RWPE1 (cell line): ENCODE measurements around the gene DNAH8.
A peak's percentile ranks its signal among the peaks of the same experiment; 100 is the strongest.

Experiments used
- CTCF ChIA-PET: fragments of 350-600 bp; sonication (Branson Sonifier 250); formaldehyde crosslinking; extraction: SDS; loops from one replicate; lab custom pipeline; 2021; lab: Yijun Ruan, JAX
- POLR2A ChIA-PET: fragments of 400-600 bp; formaldehyde crosslinking; extraction: SDS; loops from one replicate; lab custom pipeline; 2020; ENCODE audit warnings: antibody characterized with exemption; ENCODE audit not compliant: low non-redundant PET; lab: Yijun Ruan, JAX
- DNase-seq: peaks from one replicate; pipeline ENCODE4 v3.0.0; 2012; ENCODE audit warnings: low spot score
- H3K27ac ChIP-seq: fragments of 450-650 bp; 2 replicates; pipeline ENCODE4 v1.5.1; 2017
- CTCF ChIP-seq: fragments of 450-650 bp; conservative IDR thresholded peaks from 2 replicates; pipeline ENCODE4 v1.5.1; 2017; ENCODE audit warnings: low read depth, mild to moderate bottlenecking

The DNAH8 gene

GRCh38 chr6:38959138-38959537 lies 244.0 kb downstream of the DNAH8 start:
- ChIA-PET CTCF (interaction anchor here (0.7 to 1.1 kb wide), 2 partner anchors 14 to 1062 kb away, joined by 4 to 5 read pairs; no protein-coding TSS in a partner anchor), POLR2A (no interaction called here)
- DNase-seq = no peak
- no peak for TF ChIP-seq CTCF
- H3K27ac ChIP-seq = no peak overlapping the region

- CTCF ChIA-PET = no interaction called here
- POLR2A ChIA-PET = no interaction called here
- no peak overlapping the region for H3K27ac ChIP-seq
- no peak for DNase-seq
- no peak for TF ChIP-seq CTCF
Measured at GRCh38 chr6:38968702-38969149, 253.6 kb downstream of the DNAH8 start.

- ChIA-PET POLR2A (no interaction called here), CTCF (interaction anchor here (0.5 to 1.7 kb wide), 17 partner anchors 9 to 1137 kb away, joined by 3 to 5 read pairs (median 3); no protein-coding TSS in a partner anchor)
- peak; percentile 66 for TF ChIP-seq CTCF
- no peak overlapping the region for H3K27ac ChIP-seq
- DNase-seq = peak; percentile 75
Measured at GRCh38 chr6:38973178-38974057, 258.3 kb downstream of the DNAH8 start.

GRCh38 chr6:38974389-38975151 lies 259.5 kb downstream of the DNAH8 start:
- POLR2A ChIA-PET = no interaction called here
- CTCF ChIA-PET = no interaction called here
- DNase-seq = no peak
- no peak for TF ChIP-seq CTCF
- H3K27ac ChIP-seq = no peak overlapping the region

- H3K27ac ChIP-seq = no peak overlapping the region
- TF ChIP-seq CTCF = no peak
- ChIA-PET CTCF (interaction anchor here (0.5 to 1.0 kb wide), 2 partner anchors 327 to 1804 kb away, joined by 3 to 4 read pairs; no protein-coding TSS in a partner anchor), POLR2A (no interaction called here)
- DNase-seq = no peak
Measured at GRCh38 chr6:38975621-38976049, 260.5 kb downstream of the DNAH8 start.

GRCh38 chr6:38976051-38976450 lies 260.9 kb downstream of the DNAH8 start:
- DNase-seq = no peak
- ChIA-PET CTCF (interaction anchor here (0.5 to 1.0 kb wide), 2 partner anchors 327 to 1804 kb away, joined by 3 to 4 read pairs; no protein-coding TSS in a partner anchor), POLR2A (no interaction called here)
- TF ChIP-seq CTCF = no peak
- no peak overlapping the region for H3K27ac ChIP-seq
